Gastrocnemius medialis (tissue), 4 donors: ENCODE measurements around the gene WDR45. TPM values are rescaled to one million over a fixed set of nuclear protein-coding genes. Genes with fewer than 3 reads are reported as not detected.
A peak's percentile ranks its signal among the peaks of the same experiment; 100 is the strongest.

Experiments used
- ATAC-seq, 2 donors: fragments of 150-250 bp; one replicate each; pipeline ENCODE4 v1.9.1; 2016
- DNase-seq, 2 donors: peaks; one replicate each; pipeline ENCODE4 v3.0.0-alpha.2; 2019
- H3K27ac ChIP-seq, 4 donors: fragments of 200-600 bp; sonication (generic); 1 replicate in 1 of 4; 2 replicates in 3 of 4; pipeline ENCODE4 v1.5.1; 2016 to 2018; ENCODE audit warnings: mild to moderate bottlenecking in 2 of 4, moderate library complexity in 1 of 4
- H3K27me3 ChIP-seq, 3 donors: fragments of 200-600 bp; sonication (generic) in 2 of 3; 1 replicate in 1 of 3; 2 replicates in 2 of 3; pipeline versions ENCODE4 v1.5.1 to v1.6.0; 2016 to 2019; ENCODE audit warnings: mild to moderate bottlenecking in 1 of 3, moderate library complexity in 1 of 3
- H3K36me3 ChIP-seq, 2 donors: fragments of 200-600 bp; sonication (generic) in 1 of 2; one replicate each; pipeline ENCODE4 v1.5.1; 2017 to 2018
- H3K4me1 ChIP-seq, 2 donors: fragments of 200-600 bp; sonication (generic) in 1 of 2; one replicate each; pipeline ENCODE4 v1.5.1; 2016 to 2017; ENCODE audit warnings: mild to moderate bottlenecking in 2 of 2
- H3K4me3 ChIP-seq, 4 donors: fragments of 200-600 bp; sonication (generic) in 3 of 4; 1 replicate in 1 of 4; 2 replicates in 3 of 4; pipeline ENCODE4 v1.5.1; 2016 to 2019; ENCODE audit warnings: mild to moderate bottlenecking in 2 of 4
- H3K9me3 ChIP-seq, 3 donors: fragments of 200-600 bp; sonication (generic) in 2 of 3; 1 replicate in 1 of 3; 2 replicates in 2 of 3; pipeline ENCODE4 v1.5.1; 2016 to 2019
- POLR2A ChIP-seq, 2 donors: fragments of 450-650 bp; IDR thresholded peaks; one replicate each; pipeline ENCODE4 v1.6.1; 2017; ENCODE audit warnings: antibody characterized with exemption in 2 of 2, mild to moderate bottlenecking in 2 of 2, moderate library complexity in 2 of 2
- in situ Hi-C, 4 donors: fragments of 200-750 bp; cut with MboI; loops; one replicate each; pipeline versions ENCODE4 v1.15.0 to v1.8.0; 2017; ENCODE audit warnings: low sequenced_read_pairs in 4 of 4
- intact Hi-C: fragments of 100-400 bp; cut with DNase I; formaldehyde crosslinking; loops from one replicate; pipeline ENCODE4 v1.15.1; 2023; ENCODE audit warnings: low total_unique reads
- total RNA-seq, 4 donors: library from RNA; depleted of rRNA; stranded (reverse); fragments of >200 nt; gene quantifications; one replicate each; pipeline versions ENCODE4 v1.1.0 to v1.2.3, GENCODE V29; 2016
- TF ChIP-seq, protein P1 (sequence below), 5 experiments: fragments of 450-650 bp in 3 of 5; fragments of 200-600 bp in 2 of 5; sonication (generic) in 2 of 5; IDR thresholded peaks in 4 of 5; conservative IDR thresholded peaks in 1 of 5; 1 replicate in 4 of 5; 2 replicates in 1 of 5; pipeline ENCODE4 v1.5.1; 2016 to 2019; ENCODE audit warnings: antibody characterized with exemption in 5 of 5, mild to moderate bottlenecking in 3 of 5, moderate library complexity in 3 of 5

WDR45 gene
- total RNA-seq, 4 donors from 2014 or later = 98.2 to 125 (median 105) TPM

DNA sequence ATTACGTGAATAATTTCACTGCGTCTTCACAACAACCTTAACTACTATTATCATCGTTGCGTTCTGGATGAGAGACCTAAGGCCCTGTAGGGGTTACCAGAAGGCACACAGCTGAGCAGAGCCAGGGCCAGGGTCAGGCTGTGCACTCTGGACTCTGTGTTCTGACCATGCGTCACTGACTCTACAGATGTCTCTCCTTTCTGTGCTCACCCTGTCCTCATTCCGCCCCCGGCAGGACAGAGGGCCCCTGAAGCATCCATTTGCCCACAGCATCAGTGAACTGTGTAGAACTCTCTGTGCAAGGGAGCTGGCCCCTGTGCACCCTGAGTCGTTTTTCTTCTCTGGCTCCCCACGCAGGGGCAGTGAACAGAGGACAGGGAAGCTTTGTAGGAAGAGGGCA, 22.5 kb upstream of the WDR45 start:
- in situ Hi-C loops (no loop called here), intact Hi-C loops (loop anchor here (10.0 kb wide), 1 partner anchor 207 kb away; the partner anchor contains the start of genes PQBP1 and TIMM17B)
- Histone ChIP-seq H3K4me3 (no peak overlapping the region), H3K4me1 (no peaks in the 10 kb centered on the region), H3K27ac (no peak overlapping the region), H3K27me3 (no peaks in the 10 kb centered on the region), H3K36me3 (no peaks in the 10 kb centered on the region), H3K9me3 (no peaks in the 10 kb centered on the region)
- TF ChIP-seq, protein P1, sequence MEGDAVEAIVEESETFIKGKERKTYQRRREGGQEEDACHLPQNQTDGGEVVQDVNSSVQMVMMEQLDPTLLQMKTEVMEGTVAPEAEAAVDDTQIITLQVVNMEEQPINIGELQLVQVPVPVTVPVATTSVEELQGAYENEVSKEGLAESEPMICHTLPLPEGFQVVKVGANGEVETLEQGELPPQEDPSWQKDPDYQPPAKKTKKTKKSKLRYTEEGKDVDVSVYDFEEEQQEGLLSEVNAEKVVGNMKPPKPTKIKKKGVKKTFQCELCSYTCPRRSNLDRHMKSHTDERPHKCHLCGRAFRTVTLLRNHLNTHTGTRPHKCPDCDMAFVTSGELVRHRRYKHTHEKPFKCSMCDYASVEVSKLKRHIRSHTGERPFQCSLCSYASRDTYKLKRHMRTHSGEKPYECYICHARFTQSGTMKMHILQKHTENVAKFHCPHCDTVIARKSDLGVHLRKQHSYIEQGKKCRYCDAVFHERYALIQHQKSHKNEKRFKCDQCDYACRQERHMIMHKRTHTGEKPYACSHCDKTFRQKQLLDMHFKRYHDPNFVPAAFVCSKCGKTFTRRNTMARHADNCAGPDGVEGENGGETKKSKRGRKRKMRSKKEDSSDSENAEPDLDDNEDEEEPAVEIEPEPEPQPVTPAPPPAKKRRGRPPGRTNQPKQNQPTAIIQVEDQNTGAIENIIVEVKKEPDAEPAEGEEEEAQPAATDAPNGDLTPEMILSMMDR (IDR thresholded peaks at IDR 0.05 in 4 of 5, conservative IDR thresholded peaks at IDR 0.05 in 1 of 5) = no peak
- TF ChIP-seq POLR2A (IDR thresholded peaks at IDR 0.05) = no peak
- DNase-seq = no peak
- ATAC-seq = no peak

DNA sequence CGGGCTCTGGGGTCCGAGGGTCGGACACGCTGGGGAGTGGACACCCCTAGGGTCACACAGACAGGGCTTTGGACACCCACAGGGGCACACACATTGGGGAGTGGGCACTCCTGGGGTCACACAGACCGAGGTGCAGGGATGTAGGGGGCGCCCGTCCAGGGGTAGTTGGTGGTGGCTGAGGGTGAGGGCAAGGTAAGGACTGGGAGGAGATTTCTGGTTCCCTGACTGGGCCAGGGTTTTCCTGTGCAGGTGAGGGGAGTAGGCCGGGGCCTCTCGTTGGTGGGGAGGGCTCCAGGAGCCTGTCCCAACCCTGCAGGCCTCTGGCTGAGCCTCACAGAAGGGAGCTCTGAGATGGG, 21.9 kb upstream of the WDR45 start:
- DNase-seq = peak in 1 of 2 donors; percentile 12
- no peaks in the 10 kb centered on the region for H3K4me1 ChIP-seq
- no peaks in the 10 kb centered on the region for H3K27me3 ChIP-seq
- no peak for TF ChIP-seq POLR2A (IDR thresholded peaks at IDR 0.05)
- TF ChIP-seq, protein P1 (IDR thresholded peaks at IDR 0.05 in 4 of 5, conservative IDR thresholded peaks at IDR 0.05 in 1 of 5) = no peak
- intact Hi-C loops (loop anchor here (1.0 to 10.0 kb wide), 4 partner anchors 21 to 207 kb away; partner anchors contain the start of genes GPKOW, PQBP1, TFE3 and TIMM17B), in situ Hi-C loops (no loop called here)
- no peaks in the 10 kb centered on the region for H3K9me3 ChIP-seq
- peak overlapping the region; percentile 62 to 78 (median 68) for H3K4me3 ChIP-seq
- no peaks in the 10 kb centered on the region for H3K36me3 ChIP-seq
- peak overlapping the region; percentile 70 to 89 (median 86) for H3K27ac ChIP-seq
- ATAC-seq = no peak

DNA sequence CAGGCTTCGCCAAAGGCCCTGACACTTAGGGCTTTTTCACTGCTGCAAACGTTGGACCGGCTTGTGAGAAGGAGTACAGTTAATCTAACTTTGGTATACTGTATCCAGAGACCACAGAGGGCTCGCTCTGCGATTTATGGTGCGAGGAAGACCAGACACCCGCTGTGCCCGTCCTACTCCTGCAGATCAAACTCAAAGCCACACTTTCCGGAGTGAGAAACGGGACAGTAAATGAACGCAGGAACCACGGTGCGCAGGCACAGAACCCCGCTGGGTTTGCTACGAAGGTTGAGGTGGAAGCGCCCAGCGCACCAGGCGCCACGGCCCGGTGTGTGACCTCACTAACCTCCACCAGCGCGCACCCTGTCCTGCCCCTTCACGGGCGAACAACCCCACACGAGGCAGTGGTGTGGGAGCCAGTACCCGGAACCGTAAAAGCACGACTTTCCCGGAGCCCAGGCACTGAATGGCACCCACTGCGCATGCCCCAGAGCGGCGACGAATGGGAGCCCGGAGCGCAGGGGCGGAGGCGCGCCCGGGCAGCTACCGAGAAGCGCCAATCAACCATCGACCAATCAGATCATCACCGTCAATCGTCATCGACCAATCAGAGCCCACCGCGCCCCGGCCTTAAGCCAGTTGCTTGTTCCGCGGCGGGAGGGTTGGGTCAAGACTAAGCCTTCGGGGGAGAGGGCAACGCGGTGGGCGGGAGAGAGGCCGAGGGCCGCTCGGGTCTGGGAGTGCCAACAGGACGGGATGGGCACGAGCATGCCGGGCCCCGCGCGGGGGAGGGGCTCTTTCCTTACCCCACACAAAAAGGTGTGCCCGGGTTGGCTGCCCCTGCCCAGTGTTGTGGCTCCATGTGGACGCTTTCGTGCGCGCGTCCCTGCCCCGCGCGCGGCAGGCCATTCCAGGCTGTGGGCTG, 21.3 kb upstream of the WDR45 start:
- Histone ChIP-seq H3K4me1 (no peaks in the 10 kb centered on the region), H3K36me3 (no peaks in the 10 kb centered on the region), H3K27ac (peak overlapping the region; percentile 70 to 89 (median 86)), H3K4me3 (peak overlapping the region; percentile 62 to 78 (median 68)), H3K9me3 (no peaks in the 10 kb centered on the region), H3K27me3 (no peaks in the 10 kb centered on the region)
- intact Hi-C loops (loop anchor here (1.0 to 10.0 kb wide), 4 partner anchors 22 to 206 kb away; partner anchors contain the start of genes GPKOW, PQBP1, TFE3 and TIMM17B), in situ Hi-C loops (no loop called here)
- ATAC-seq (peak; percentile 98), DNase-seq (peak; percentile 78 to 88)
- TF ChIP-seq POLR2A (IDR thresholded peaks at IDR 0.05) = peak; percentile 54 to 60
- TF ChIP-seq, protein P1 (IDR thresholded peaks at IDR 0.05 in 4 of 5, conservative IDR thresholded peaks at IDR 0.05 in 1 of 5) = no peak

DNA sequence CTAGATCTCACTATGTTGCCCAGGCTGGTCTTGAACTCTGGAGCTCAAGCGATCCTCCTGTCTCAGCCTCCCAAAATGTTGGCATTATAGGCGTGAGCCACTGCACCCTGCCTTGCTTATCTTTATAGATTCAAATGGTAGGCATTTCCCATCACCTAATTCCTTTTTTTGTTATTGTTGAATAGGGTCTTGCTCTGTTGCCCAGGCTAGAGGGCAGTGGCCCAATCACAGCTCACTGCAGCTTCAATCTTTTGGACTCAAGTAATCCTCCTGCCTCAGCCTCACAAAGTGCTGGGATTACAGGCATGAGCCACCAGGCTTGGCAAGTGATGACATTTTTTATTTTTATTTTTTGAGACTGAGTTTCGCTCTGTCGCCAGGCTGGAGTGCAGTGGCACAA, 16.7 kb upstream of the WDR45 start:
- H3K4me3 ChIP-seq = no peak overlapping the region
- TF ChIP-seq, protein P1 (IDR thresholded peaks at IDR 0.05 in 4 of 5, conservative IDR thresholded peaks at IDR 0.05 in 1 of 5) = no peak
- TF ChIP-seq POLR2A (IDR thresholded peaks at IDR 0.05) = no peak
- no peaks in the 10 kb centered on the region for H3K27me3 ChIP-seq
- intact Hi-C loops = no loop called here
- no peak overlapping the region for H3K27ac ChIP-seq
- no peak for DNase-seq
- H3K4me1 ChIP-seq = no peaks in the 10 kb centered on the region
- no peak for ATAC-seq
- H3K9me3 ChIP-seq = no peaks in the 10 kb centered on the region
- no peaks in the 10 kb centered on the region for H3K36me3 ChIP-seq
- in situ Hi-C loops = no loop called here
